Stimulated activated CD8-positive, alpha-beta memory T cell treated with anti-CD3 and anti-CD28 coated beads, Interleukin-12 subunit alpha, Interleukin-12 subunit beta, amount 100 ng/mL, for 24 hours (primary cell): ENCODE data around the gene RNF144B.
"Not testable (repeated sequence)": the region's sequence is repeated elsewhere in the genome, so short reads cannot be mapped to it uniquely, and the experiment has no call there.

Source experiments
- DNase-seq: peaks from one replicate; pipeline ENCODE4 v3.0.0-alpha.2; 2020; ENCODE audit errors: extremely low read depth

The RNF144B gene

GRCh38 chr6:18444111-18444510 lies 57.0 kb downstream of the RNF144B start:
- DNase-seq, result no peak

- DNase-seq, result no peak
Observed at GRCh38 chr6:18445228-18445627, 58.1 kb downstream of the RNF144B start.

GRCh38 chr6:18446771-18447170 lies 59.6 kb downstream of the RNF144B start:
- no peak for DNase-seq

- DNase-seq, result no peak
Observed at GRCh38 chr6:18447552-18447951, 60.4 kb downstream of the RNF144B start.

- no peak for DNase-seq
Observed at GRCh38 chr6:18451756-18452155, 64.6 kb downstream of the RNF144B start.

GRCh38 chr6:18454446-18454845 lies 67.3 kb downstream of the RNF144B start:
- no peak for DNase-seq

- no peak for DNase-seq
Observed at GRCh38 chr6:18457065-18457737, 70.1 kb downstream of the RNF144B start.

GRCh38 chr6:18458086-18458485 lies 70.9 kb downstream of the RNF144B start:
- not testable (repeated sequence) for DNase-seq

- no peak for DNase-seq
Observed at GRCh38 chr6:18463429-18463828, 76.3 kb downstream of the RNF144B start.

- DNase-seq, result no peak
Observed at GRCh38 chr6:18464176-18464575, 77.0 kb downstream of the RNF144B start.

GRCh38 chr6:18465410-18466154 lies 78.4 kb downstream of the RNF144B start:
- no peak for DNase-seq

GRCh38 chr6:18467741-18468502 lies 80.8 kb downstream of the RNF144B start:
- DNase-seq, result no peak

- DNase-seq, result no peak
Observed at GRCh38 chr6:18468503-18468843, 81.3 kb downstream of the RNF144B start.

GRCh38 chr6:18469536-18469935 lies 82.4 kb downstream of the RNF144B start:
- no peak for DNase-seq

- DNase-seq, result no peak
Observed at GRCh38 chr6:18471232-18471964, 84.2 kb downstream of the RNF144B start.

GRCh38 chr6:18472941-18473340 lies 85.8 kb downstream of the RNF144B start:
- DNase-seq, result no peak

- DNase-seq, result no peak
Observed at GRCh38 chr6:18473755-18474154, 86.6 kb downstream of the RNF144B start.

- no peak for DNase-seq
Observed at GRCh38 chr6:18477301-18477941, 90.3 kb downstream of the RNF144B start.

- DNase-seq, result no peak
Observed at GRCh38 chr6:18478610-18479009, 91.5 kb downstream of the RNF144B start.

GRCh38 chr6:18481870-18482269 lies 94.7 kb downstream of the RNF144B start:
- DNase-seq, result no peak

- no peak for DNase-seq
Observed at GRCh38 chr6:18485660-18486435, 98.7 kb downstream of the RNF144B start.
